ENCODE results near the gene TNRC6A.

DNA sequence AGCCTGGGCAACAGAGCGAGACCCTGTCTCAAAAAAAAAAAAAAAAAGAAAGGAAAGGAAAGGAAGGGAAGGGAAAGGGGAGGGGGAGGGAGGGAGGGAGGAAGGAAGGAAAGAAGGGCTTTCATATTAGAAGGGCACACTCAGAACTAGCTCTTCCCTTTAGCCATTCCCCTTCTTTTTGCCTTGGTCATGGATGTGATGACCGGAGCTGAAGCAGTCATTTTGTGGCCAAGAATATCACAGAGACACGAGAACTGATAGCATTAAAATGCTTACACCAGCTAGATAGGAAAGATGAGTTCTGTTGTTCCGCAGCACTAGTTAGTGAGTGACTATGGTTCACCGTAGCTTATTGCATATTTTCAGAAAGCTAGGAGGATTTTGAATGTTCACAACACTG lies 32.8 kb upstream of the TNRC6A start:
- TF ChIP-seq POLR2A (IDR thresholded peaks at IDR 0.05), result no peak
- TF ChIP-seq, protein P1, sequence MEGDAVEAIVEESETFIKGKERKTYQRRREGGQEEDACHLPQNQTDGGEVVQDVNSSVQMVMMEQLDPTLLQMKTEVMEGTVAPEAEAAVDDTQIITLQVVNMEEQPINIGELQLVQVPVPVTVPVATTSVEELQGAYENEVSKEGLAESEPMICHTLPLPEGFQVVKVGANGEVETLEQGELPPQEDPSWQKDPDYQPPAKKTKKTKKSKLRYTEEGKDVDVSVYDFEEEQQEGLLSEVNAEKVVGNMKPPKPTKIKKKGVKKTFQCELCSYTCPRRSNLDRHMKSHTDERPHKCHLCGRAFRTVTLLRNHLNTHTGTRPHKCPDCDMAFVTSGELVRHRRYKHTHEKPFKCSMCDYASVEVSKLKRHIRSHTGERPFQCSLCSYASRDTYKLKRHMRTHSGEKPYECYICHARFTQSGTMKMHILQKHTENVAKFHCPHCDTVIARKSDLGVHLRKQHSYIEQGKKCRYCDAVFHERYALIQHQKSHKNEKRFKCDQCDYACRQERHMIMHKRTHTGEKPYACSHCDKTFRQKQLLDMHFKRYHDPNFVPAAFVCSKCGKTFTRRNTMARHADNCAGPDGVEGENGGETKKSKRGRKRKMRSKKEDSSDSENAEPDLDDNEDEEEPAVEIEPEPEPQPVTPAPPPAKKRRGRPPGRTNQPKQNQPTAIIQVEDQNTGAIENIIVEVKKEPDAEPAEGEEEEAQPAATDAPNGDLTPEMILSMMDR (IDR thresholded peaks at IDR 0.05), result no peak

Measured in right lobe of liver (tissue), 4 donors.